Ovary (tissue), 9 donors: ENCODE results near the gene KRT76. TPM values are rescaled to one million over a fixed set of nuclear protein-coding genes. Genes with fewer than 3 reads are reported as not detected.

Experiments used
- DNase-seq, 5 donors: peaks; one replicate each; pipeline ENCODE4 v3.0.0-alpha.2; 2019 to 2020
- H3K27ac ChIP-seq, 2 donors: fragments of 200-600 bp; one replicate each; pipeline versions ENCODE4 v1.5.1 to v1.8.0; 2019 to 2022
- H3K27me3 ChIP-seq: fragments of 200-600 bp; one replicate; pipeline ENCODE4 v1.8.0; 2022
- H3K36me3 ChIP-seq: fragments of 200-600 bp; sonication (generic); one replicate; pipeline ENCODE4 v1.5.1; 2019
- H3K4me1 ChIP-seq: one replicate; pipeline ENCODE4 v1.8.1; 2013; ENCODE audit warnings: mild to moderate bottlenecking, moderate library complexity; ENCODE audit not compliant: insufficient read depth
- H3K4me3 ChIP-seq: fragments of 200-600 bp; sonication (generic); one replicate; pipeline ENCODE4 v1.5.1; 2017
- H3K9me3 ChIP-seq, 2 donors: fragments of 200-600 bp in 1 of 2; sonication (generic) in 1 of 2; one replicate each; pipeline versions ENCODE4 v1.5.1 to v1.8.1; 2013 to 2019; ENCODE audit warnings: mild to moderate bottlenecking in 1 of 2, moderate library complexity in 1 of 2
- EP300 ChIP-seq: sonication (generic); formaldehyde crosslinking; IDR thresholded peaks from one replicate; pipeline ENCODE4 v1.6.1; 2017; ENCODE audit warnings: antibody characterized with exemption
- POLR2A ChIP-seq: fragments of 450-650 bp; IDR thresholded peaks from one replicate; pipeline ENCODE4 v1.6.1; 2017; ENCODE audit warnings: antibody characterized with exemption, mild to moderate bottlenecking, moderate library complexity
- WGBS, 3 donors: extraction: QIAGEN DNeasy Blood & Tissue Kit in 1 of 3; methylation state at CpG; one replicate each; pipeline versions ENCODE4 v1.1.5 to v1.1.7; 2013 to 2017; 5-methylcytosine and 5-hydroxymethylcytosine counted together
- intact Hi-C, 4 donors: fragments of 100-400 bp; cut with DNase I; formaldehyde crosslinking; loops; one replicate each; pipeline versions ENCODE4 v1.11.0 to v1.15.1; 2022 to 2023
- polyA plus RNA-seq, 2 donors: library from polyadenylated mRNA; stranded (reverse); fragments of 200-250 nt in 1 of 2; fragments of 350-450 nt in 1 of 2; fragmentation: Illumina TruSeq in 1 of 2; extraction: RNeasy Lipid Tissue Mini Kit (QIAGEN cat#74804) in 1 of 2; gene quantifications; one replicate each; pipeline ENCODE4 v1.2.3, GENCODE V29; 2013 to 2014
- total RNA-seq, 7 donors: library from RNA; depleted of rRNA in 2 of 7; stranded (reverse); fragments of >200 nt in 2 of 7; fragmentation: NEBNext Ultra II Directional in 3 of 7; extraction: Animal tissue kit (Norgen Biotek cat#: 25700) in 3 of 7; gene quantifications; one replicate each; pipeline versions ENCODE4 v1.1.0 to v1.2.4, GENCODE V29; 2016 to 2023
- TF ChIP-seq, protein P1 (sequence below), 3 donors: fragments of 450-650 bp in 2 of 3; fragments of 200-600 bp in 1 of 3; IDR thresholded peaks; one replicate each; pipeline versions ENCODE4 v1.5.1 to v1.8.0; 2016 to 2022; ENCODE audit warnings: antibody characterized with exemption in 3 of 3, mild to moderate bottlenecking in 1 of 3
- donor health status: DM: no; HTN: no; CAD: no; lungs with moderate emphysema.
- donor health status: DM: no; HTN: no; CAD: no.
- donor health status: Bipolar disorder and iron deficiency.
- donor health status: DM: yes; HTN: yes; CAD: no.
- donor health status: DM: no; HTN: no; CAD: no.
- donor health status: DM: yes; HTN: yes; CAD: no.

Gene KRT76
- total and polyA plus RNA-seq, 9 donors = not detected

DNA sequence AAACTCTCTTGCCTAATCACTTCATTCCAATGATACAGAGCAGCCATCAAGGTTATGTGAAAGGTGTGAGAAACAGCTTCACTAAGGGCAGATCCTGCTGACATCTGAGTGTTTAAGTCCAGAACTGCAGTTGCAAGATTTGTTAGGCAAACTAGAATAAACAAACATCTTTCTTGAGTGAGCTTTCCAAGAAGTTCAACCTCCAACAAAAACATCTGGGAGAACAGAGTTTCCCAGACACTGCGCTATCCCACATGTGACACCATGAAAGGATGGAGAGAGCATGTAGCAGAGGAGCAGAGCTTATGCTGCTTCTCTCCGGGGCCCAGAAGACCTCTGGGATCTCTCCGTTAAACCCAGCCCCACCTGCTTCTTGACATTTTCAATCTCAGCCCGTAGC lies 5.6 kb downstream of the KRT76 start:
- Histone ChIP-seq H3K27ac (no peak overlapping the region), H3K4me3 (no peak overlapping the region), H3K36me3 (no peaks in the 10 kb centered on the region), H3K4me1 (no peaks in the 10 kb centered on the region), H3K9me3 (no peaks in the 10 kb centered on the region), H3K27me3 (no peaks in the 10 kb centered on the region)
- intact Hi-C loops = no loop called here
- 74 to 82% (median 77%) methylated on average over 4 of the region's 4 CpGs for WGBS, 3 donors
- DNase-seq = no peak
- TF ChIP-seq, protein P1, sequence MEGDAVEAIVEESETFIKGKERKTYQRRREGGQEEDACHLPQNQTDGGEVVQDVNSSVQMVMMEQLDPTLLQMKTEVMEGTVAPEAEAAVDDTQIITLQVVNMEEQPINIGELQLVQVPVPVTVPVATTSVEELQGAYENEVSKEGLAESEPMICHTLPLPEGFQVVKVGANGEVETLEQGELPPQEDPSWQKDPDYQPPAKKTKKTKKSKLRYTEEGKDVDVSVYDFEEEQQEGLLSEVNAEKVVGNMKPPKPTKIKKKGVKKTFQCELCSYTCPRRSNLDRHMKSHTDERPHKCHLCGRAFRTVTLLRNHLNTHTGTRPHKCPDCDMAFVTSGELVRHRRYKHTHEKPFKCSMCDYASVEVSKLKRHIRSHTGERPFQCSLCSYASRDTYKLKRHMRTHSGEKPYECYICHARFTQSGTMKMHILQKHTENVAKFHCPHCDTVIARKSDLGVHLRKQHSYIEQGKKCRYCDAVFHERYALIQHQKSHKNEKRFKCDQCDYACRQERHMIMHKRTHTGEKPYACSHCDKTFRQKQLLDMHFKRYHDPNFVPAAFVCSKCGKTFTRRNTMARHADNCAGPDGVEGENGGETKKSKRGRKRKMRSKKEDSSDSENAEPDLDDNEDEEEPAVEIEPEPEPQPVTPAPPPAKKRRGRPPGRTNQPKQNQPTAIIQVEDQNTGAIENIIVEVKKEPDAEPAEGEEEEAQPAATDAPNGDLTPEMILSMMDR (IDR thresholded peaks at IDR 0.05) = no peak
- TF ChIP-seq POLR2A (no peak), EP300 (no peak)

DNA sequence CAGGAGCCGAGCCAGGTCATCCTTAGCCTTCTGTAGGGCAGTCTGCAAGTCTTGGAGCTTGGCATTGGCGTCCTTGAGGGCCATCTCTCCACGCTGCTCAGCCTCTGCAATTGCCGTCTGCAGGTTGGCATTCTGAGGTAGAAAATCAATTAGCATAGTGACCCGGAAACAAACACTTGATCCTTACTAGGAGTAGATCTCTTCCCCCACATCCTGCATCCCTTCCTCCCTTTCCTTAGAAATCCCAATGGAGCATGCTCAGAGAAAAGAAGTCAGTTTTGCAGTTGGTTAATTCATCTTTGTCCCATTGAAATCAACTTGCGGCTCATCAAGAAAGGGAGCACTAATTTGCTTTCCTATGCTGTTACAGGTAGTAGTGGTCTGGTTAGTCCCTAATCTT lies 6.1 kb downstream of the KRT76 start:
- WGBS, 3 donors = 69 to 83% (median 81%) methylated on average over 6 of the region's 6 CpGs

DNA sequence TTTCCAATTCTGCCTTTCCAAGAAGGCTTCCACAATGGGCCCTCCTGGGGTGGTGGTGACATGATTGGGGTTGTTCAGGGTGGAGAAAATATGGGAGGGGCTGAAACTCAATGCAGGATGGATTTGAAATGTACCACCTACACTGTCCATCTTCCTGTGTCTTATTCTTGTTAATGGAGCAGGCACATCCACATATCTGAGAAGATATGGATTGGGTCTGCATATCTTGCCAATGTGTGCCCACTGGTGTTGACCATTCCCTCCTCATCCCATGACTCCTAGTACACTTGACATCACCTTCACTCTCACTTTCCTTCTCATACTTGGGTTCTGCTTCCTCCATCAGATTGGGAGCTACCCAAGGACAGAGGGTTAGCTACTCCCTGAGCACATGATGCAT lies 7.2 kb downstream of the KRT76 start:
- TF ChIP-seq EP300 (no peak), POLR2A (no peak)
- TF ChIP-seq, protein P1 (IDR thresholded peaks at IDR 0.05) = no peak
- Histone ChIP-seq H3K27me3 (no peaks in the 10 kb centered on the region), H3K9me3 (no peaks in the 10 kb centered on the region), H3K4me3 (no peak overlapping the region), H3K27ac (no peak overlapping the region), H3K4me1 (no peaks in the 10 kb centered on the region), H3K36me3 (no peaks in the 10 kb centered on the region)
- intact Hi-C loops = no loop called here
- DNase-seq = no peak

More for the DNA sequence above, 6.1 kb downstream of the KRT76 start:
- Histone ChIP-seq H3K27ac (no peak overlapping the region), H3K9me3 (no peaks in the 10 kb centered on the region), H3K4me1 (no peaks in the 10 kb centered on the region), H3K4me3 (no peak overlapping the region), H3K27me3 (no peaks in the 10 kb centered on the region), H3K36me3 (no peaks in the 10 kb centered on the region)
- intact Hi-C loops = no loop called here
- no peak for DNase-seq
- TF ChIP-seq POLR2A = no peak
- no peak for TF ChIP-seq EP300
- TF ChIP-seq, protein P1 (IDR thresholded peaks at IDR 0.05) = no peak

DNA sequence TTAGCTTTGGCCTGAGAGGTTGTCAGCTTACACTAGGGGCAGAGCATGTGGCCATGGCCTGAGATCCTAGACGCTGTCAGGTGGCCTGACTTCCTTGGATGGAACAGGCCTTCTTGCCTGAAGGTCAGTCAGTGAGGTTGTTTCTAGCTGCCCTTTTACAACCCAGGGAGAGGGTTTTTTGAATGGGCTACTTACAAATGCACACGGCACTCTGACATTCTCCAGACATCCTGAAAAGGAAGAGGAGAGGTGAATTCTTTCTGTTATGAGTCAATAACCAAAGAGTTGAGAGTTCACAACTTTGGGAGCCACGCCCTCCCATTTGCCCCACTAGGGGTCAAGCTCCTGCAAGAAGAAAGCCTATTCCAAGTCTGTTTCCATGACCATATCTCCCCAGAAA lies 7.8 kb downstream of the KRT76 start:
- intact Hi-C loops = no loop called here
- no peak overlapping the region for H3K4me3 ChIP-seq
- no peak for DNase-seq
- H3K36me3 ChIP-seq = no peaks in the 10 kb centered on the region
- no peaks in the 10 kb centered on the region for H3K27me3 ChIP-seq
- 52 to 67% (median 61%) methylated on average over 3 of the region's 3 CpGs for WGBS, 3 donors
- H3K27ac ChIP-seq = no peak overlapping the region
- H3K9me3 ChIP-seq = no peaks in the 10 kb centered on the region
- H3K4me1 ChIP-seq = no peaks in the 10 kb centered on the region
- TF ChIP-seq, protein P1 (IDR thresholded peaks at IDR 0.05) = no peak
- TF ChIP-seq POLR2A (no peak), EP300 (no peak)
